Activated naive CD8-positive, alpha-beta T cell (primary cell): ENCODE measurements around the gene CACNG3.
"Not testable (repeated sequence)": the region's sequence is repeated elsewhere in the genome, so short reads cannot be mapped to it uniquely, and the experiment has no call there.

Experiments
- H3K27ac Mint-ChIP-seq: one replicate; pipeline ENCODE4 v1.8.0; 2021; ENCODE audit warnings: mixed read lengths
- H3K27me3 Mint-ChIP-seq: one replicate; pipeline ENCODE4 v1.8.0; 2021; ENCODE audit warnings: mixed read lengths
- H3K36me3 Mint-ChIP-seq: one replicate; pipeline ENCODE4 v1.8.0; 2021; ENCODE audit warnings: mixed read lengths
- H3K4me1 Mint-ChIP-seq: one replicate; pipeline ENCODE4 v1.8.0; 2021; ENCODE audit warnings: low read depth, mixed read lengths
- H3K4me3 Mint-ChIP-seq: one replicate; pipeline ENCODE4 v1.8.0; 2021; ENCODE audit warnings: mild to moderate bottlenecking, mixed read lengths
- H3K9me3 Mint-ChIP-seq: one replicate; pipeline ENCODE4 v1.8.0; 2021; ENCODE audit warnings: low read depth, mixed read lengths

Gene CACNG3

GRCh38 chr16:24255456-24256371 is at the start of gene CACNG3:
Gene CACNG3 (plus strand): TSS chr16:24256335. CDS start chr16:24256755, 420 bp downstream.
- Mint-ChIP-seq H3K27ac (no peak within 1 kb of the TSS), H3K27me3 (peaks cover 42% of the 10 kb centered on the region), H3K4me1 (peaks cover 2% of the 10 kb centered on the region), H3K36me3 (no peaks in the 10 kb centered on the region), H3K4me3 (no peak within 1 kb of the TSS), H3K9me3 (no peaks in the 10 kb centered on the region)

DNA sequence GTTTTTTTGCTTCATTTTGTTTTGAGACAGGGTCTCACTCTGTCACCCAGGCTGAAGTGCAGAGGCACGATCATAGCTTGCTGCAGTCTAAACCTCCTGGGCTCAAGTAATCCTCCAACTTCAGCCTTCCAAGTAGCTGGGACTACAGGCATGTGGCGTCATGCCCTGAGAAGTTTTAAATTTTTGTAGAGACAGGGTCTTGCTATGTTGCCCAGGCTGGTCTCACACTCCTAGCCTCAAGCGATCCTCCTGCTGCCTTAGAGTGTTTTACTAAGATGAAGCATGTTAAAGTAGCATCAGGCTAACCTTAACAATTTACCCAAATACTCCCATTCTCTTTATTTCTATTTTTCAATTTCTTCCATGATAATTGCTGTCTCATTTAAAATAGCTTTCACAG is 49.2 kb upstream of the CACNG3 start:
- H3K36me3 Mint-ChIP-seq: peaks cover 25% of the 10 kb centered on the region
- H3K27me3 Mint-ChIP-seq: no peaks in the 10 kb centered on the region
- H3K4me3 Mint-ChIP-seq: no peak overlapping the region
- no peak overlapping the region for H3K27ac Mint-ChIP-seq
- H3K9me3 Mint-ChIP-seq: no peaks in the 10 kb centered on the region
- H3K4me1 Mint-ChIP-seq: peaks cover 2% of the 10 kb centered on the region

- Mint-ChIP-seq H3K27ac (no peak overlapping the region), H3K4me3 (no peak overlapping the region)
Observed at GRCh38 chr16:24208710-24209109, 47.4 kb upstream of the CACNG3 start.

GRCh38 chr16:24214992-24215391 is 41.1 kb upstream of the CACNG3 start:
- Mint-ChIP-seq H3K9me3 (no peaks in the 10 kb centered on the region), H3K27ac (no peak overlapping the region), H3K4me1 (no peaks in the 10 kb centered on the region), H3K36me3 (peaks cover 26% of the 10 kb centered on the region), H3K27me3 (no peaks in the 10 kb centered on the region), H3K4me3 (no peak overlapping the region)

More at GRCh38 chr16:24208710-24209109, 47.4 kb upstream of the CACNG3 start:
- H3K9me3 Mint-ChIP-seq: no peaks in the 10 kb centered on the region
- H3K36me3 Mint-ChIP-seq: peaks cover 21% of the 10 kb centered on the region
- peaks cover 2% of the 10 kb centered on the region for H3K4me1 Mint-ChIP-seq
- H3K27me3 Mint-ChIP-seq: no peaks in the 10 kb centered on the region

GRCh38 chr16:24216961-24217360 is 39.2 kb upstream of the CACNG3 start:
- Mint-ChIP-seq H3K4me3 (no peak overlapping the region), H3K27ac (no peak overlapping the region), H3K36me3 (peaks cover 38% of the 10 kb centered on the region), H3K4me1 (no peaks in the 10 kb centered on the region), H3K27me3 (no peaks in the 10 kb centered on the region), H3K9me3 (peaks cover 9% of the 10 kb centered on the region)

- Mint-ChIP-seq H3K9me3 (peaks cover 13% of the 10 kb centered on the region), H3K27ac (no peak overlapping the region), H3K36me3 (peaks cover 43% of the 10 kb centered on the region), H3K4me3 (no peak overlapping the region), H3K27me3 (no peaks in the 10 kb centered on the region), H3K4me1 (no peaks in the 10 kb centered on the region)
Observed at GRCh38 chr16:24217461-24217860, 38.7 kb upstream of the CACNG3 start.

GRCh38 chr16:24218299-24218698 is 37.8 kb upstream of the CACNG3 start:
- H3K4me3 Mint-ChIP-seq: no peak overlapping the region
- peaks cover 43% of the 10 kb centered on the region for H3K36me3 Mint-ChIP-seq

DNA sequence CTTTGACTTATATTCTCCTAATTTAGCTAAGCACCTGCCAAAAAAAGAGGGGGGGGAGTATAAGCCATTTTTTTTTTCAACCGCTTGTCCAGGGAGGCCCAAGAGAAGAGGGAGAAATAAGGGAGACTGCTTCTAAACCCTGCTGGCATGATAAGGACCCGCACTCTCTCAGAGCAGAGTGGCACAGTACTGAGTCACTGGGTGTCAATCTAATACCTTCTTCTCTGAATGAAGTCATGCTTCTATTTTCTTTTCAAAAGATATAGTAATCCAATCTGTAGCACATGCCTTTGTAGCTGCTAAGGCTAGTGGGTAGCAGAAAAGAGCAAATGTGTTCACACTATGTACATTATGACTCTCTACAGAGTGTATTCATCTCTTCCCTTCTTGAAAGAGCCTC is 34.9 kb upstream of the CACNG3 start:
- Mint-ChIP-seq H3K36me3 (peaks cover 35% of the 10 kb centered on the region), H3K27me3 (no peaks in the 10 kb centered on the region), H3K27ac (no peak overlapping the region), H3K4me1 (no peaks in the 10 kb centered on the region), H3K4me3 (no peak overlapping the region), H3K9me3 (peaks cover 17% of the 10 kb centered on the region)

More at GRCh38 chr16:24218299-24218698, 37.8 kb upstream of the CACNG3 start:
- H3K9me3 Mint-ChIP-seq: peaks cover 13% of the 10 kb centered on the region
- no peaks in the 10 kb centered on the region for H3K4me1 Mint-ChIP-seq
- no peaks in the 10 kb centered on the region for H3K27me3 Mint-ChIP-seq
- H3K27ac Mint-ChIP-seq: no peak overlapping the region

- H3K27ac Mint-ChIP-seq: no peak overlapping the region
- peaks cover 2% of the 10 kb centered on the region for H3K9me3 Mint-ChIP-seq
- H3K27me3 Mint-ChIP-seq: peaks cover 7% of the 10 kb centered on the region
- H3K4me1 Mint-ChIP-seq: no peaks in the 10 kb centered on the region
- H3K36me3 Mint-ChIP-seq: no peaks in the 10 kb centered on the region
- no peak overlapping the region for H3K4me3 Mint-ChIP-seq
Observed at GRCh38 chr16:24228514-24228913, 27.6 kb upstream of the CACNG3 start.

DNA sequence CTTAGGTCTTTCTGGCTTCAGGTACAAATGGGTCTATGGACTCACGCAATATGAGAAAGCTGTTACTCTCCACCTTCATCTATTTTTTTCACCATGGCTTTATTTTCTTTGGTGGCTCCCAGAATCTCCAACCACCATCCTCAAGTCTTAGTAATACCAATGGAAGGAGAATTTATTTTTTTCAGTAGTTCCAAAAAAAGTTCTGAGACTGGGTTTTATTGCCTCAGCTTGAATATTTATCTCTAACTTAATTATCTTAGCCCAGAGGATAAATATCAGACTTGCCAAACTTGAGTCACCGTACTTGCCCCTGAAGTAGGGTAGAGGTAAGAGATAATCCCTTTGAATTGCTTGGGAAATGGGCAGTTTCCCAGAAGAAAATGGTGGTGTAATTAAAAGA is 23.2 kb upstream of the CACNG3 start:
- H3K4me3 Mint-ChIP-seq: no peak overlapping the region
- no peaks in the 10 kb centered on the region for H3K36me3 Mint-ChIP-seq
- H3K27me3 Mint-ChIP-seq: peaks cover 7% of the 10 kb centered on the region
- peaks cover 11% of the 10 kb centered on the region for H3K9me3 Mint-ChIP-seq
- H3K27ac Mint-ChIP-seq: no peak overlapping the region
- no peaks in the 10 kb centered on the region for H3K4me1 Mint-ChIP-seq

- peaks cover 16% of the 10 kb centered on the region for H3K9me3 Mint-ChIP-seq
- no peak overlapping the region for H3K27ac Mint-ChIP-seq
- H3K36me3 Mint-ChIP-seq: no peaks in the 10 kb centered on the region
- no peak overlapping the region for H3K4me3 Mint-ChIP-seq
- peaks cover 7% of the 10 kb centered on the region for H3K27me3 Mint-ChIP-seq
- H3K4me1 Mint-ChIP-seq: no peaks in the 10 kb centered on the region
Observed at GRCh38 chr16:24234737-24235136, 21.4 kb upstream of the CACNG3 start.

- Mint-ChIP-seq H3K36me3 (no peaks in the 10 kb centered on the region), H3K27ac (no peak overlapping the region), H3K9me3 (peaks cover 19% of the 10 kb centered on the region), H3K4me1 (no peaks in the 10 kb centered on the region), H3K27me3 (peaks cover 9% of the 10 kb centered on the region), H3K4me3 (no peak overlapping the region)
Observed at GRCh38 chr16:24235806-24236205, 20.3 kb upstream of the CACNG3 start.

- not testable (repeated sequence) for H3K4me3 Mint-ChIP-seq, H3K36me3 Mint-ChIP-seq
Observed at GRCh38 chr16:24238846-24239245, 17.3 kb upstream of the CACNG3 start.

GRCh38 chr16:24246911-24247607 is 9.1 kb upstream of the CACNG3 start:
- Mint-ChIP-seq H3K9me3 (no peaks in the 10 kb centered on the region), H3K27me3 (peaks cover 11% of the 10 kb centered on the region), H3K4me1 (no peaks in the 10 kb centered on the region)

More at GRCh38 chr16:24238846-24239245, 17.3 kb upstream of the CACNG3 start:
- H3K4me1 Mint-ChIP-seq, H3K27me3 Mint-ChIP-seq, H3K27ac Mint-ChIP-seq: not testable (repeated sequence)
- H3K9me3 Mint-ChIP-seq: peaks cover 19% of the 10 kb centered on the region

DNA sequence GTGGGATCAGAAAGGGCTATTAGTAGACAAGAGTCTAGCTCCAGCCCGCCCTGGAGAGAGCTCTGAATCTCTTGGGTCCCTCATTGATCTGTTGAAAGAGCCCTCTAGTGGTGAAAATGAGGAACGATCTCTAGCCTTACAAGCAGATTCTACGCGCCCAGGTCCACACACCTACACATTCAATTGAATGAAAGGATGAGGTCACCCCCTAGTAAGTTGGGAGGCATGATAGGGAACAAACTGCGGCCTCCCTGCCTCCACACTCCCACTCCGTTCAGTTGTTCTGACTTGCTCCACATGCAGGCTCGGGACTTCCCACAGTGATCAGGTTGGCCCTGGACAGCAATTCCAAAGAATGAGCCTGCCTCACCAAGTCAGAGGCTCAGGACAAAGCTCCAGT is 2.9 kb upstream of the CACNG3 start:
- Mint-ChIP-seq H3K27ac (no peak overlapping the region), H3K36me3 (no peaks in the 10 kb centered on the region), H3K27me3 (peaks cover 38% of the 10 kb centered on the region), H3K9me3 (no peaks in the 10 kb centered on the region), H3K4me1 (peaks cover 2% of the 10 kb centered on the region), H3K4me3 (no peak overlapping the region)

More at GRCh38 chr16:24246911-24247607, 9.1 kb upstream of the CACNG3 start:
- no peak overlapping the region for H3K4me3 Mint-ChIP-seq
- H3K27ac Mint-ChIP-seq: no peak overlapping the region
- no peaks in the 10 kb centered on the region for H3K36me3 Mint-ChIP-seq
